Activated CD4-positive, CD25-positive, alpha-beta regulatory T cell treated with anti-CD3 and anti-CD28 coated beads, Interleukin-2, amount 50 U/mL, for 16 hours (primary cell): ENCODE measurements around the gene PPP1R37.

ENCODE experiments used
- DNase-seq: peaks from one replicate; pipeline ENCODE4 v3.0.0-alpha.2; 2020; ENCODE audit warnings: low read depth, low spot score

Gene PPP1R37

GRCh38 chr19:45092747-45093678 is at the start of gene PPP1R37:
PPP1R37 (plus strand) TSS chr19:45093179; CDS start chr19:45093326, 147 bp downstream.
- DNase-seq, result peak; percentile 89

- DNase-seq, result no peak
Measured at GRCh38 chr19:45045671-45046353, 47.2 kb upstream of the PPP1R37 start.

GRCh38 chr19:45046355-45046754 is 46.6 kb upstream of the PPP1R37 start:
- no peak for DNase-seq

GRCh38 chr19:45047188-45047797 is 45.7 kb upstream of the PPP1R37 start:
- DNase-seq, result no peak

GRCh38 chr19:45049073-45049736 is 43.8 kb upstream of the PPP1R37 start:
- DNase-seq, result no peak

- DNase-seq, result no peak
Measured at GRCh38 chr19:45050036-45050435, 42.9 kb upstream of the PPP1R37 start.

- no peak for DNase-seq
Measured at GRCh38 chr19:45051929-45052579, 40.9 kb upstream of the PPP1R37 start.

GRCh38 chr19:45056831-45057230 is 36.1 kb upstream of the PPP1R37 start:
- no peak for DNase-seq

- DNase-seq, result no peak
Measured at GRCh38 chr19:45057444-45057843, 35.5 kb upstream of the PPP1R37 start.

- DNase-seq, result no peak
Measured at GRCh38 chr19:45058622-45059159, 34.3 kb upstream of the PPP1R37 start.

- DNase-seq, result peak; percentile 68
Measured at GRCh38 chr19:45059258-45059965, 33.6 kb upstream of the PPP1R37 start.

- DNase-seq, result no peak
Measured at GRCh38 chr19:45061965-45062364, 31.0 kb upstream of the PPP1R37 start.

- no peak for DNase-seq
Measured at GRCh38 chr19:45063851-45064801, 28.9 kb upstream of the PPP1R37 start.

- no peak for DNase-seq
Measured at GRCh38 chr19:45066921-45067661, 25.9 kb upstream of the PPP1R37 start.

- no peak for DNase-seq
Measured at GRCh38 chr19:45068041-45068440, 24.9 kb upstream of the PPP1R37 start.

- no peak for DNase-seq
Measured at GRCh38 chr19:45069056-45069455, 23.9 kb upstream of the PPP1R37 start.

- DNase-seq, result no peak
Measured at GRCh38 chr19:45070214-45070613, 22.8 kb upstream of the PPP1R37 start.

GRCh38 chr19:45070861-45071544 is 22.0 kb upstream of the PPP1R37 start:
- no peak for DNase-seq
